ENCODE results near the gene BDKRB2.

Gene BDKRB2

DNA sequence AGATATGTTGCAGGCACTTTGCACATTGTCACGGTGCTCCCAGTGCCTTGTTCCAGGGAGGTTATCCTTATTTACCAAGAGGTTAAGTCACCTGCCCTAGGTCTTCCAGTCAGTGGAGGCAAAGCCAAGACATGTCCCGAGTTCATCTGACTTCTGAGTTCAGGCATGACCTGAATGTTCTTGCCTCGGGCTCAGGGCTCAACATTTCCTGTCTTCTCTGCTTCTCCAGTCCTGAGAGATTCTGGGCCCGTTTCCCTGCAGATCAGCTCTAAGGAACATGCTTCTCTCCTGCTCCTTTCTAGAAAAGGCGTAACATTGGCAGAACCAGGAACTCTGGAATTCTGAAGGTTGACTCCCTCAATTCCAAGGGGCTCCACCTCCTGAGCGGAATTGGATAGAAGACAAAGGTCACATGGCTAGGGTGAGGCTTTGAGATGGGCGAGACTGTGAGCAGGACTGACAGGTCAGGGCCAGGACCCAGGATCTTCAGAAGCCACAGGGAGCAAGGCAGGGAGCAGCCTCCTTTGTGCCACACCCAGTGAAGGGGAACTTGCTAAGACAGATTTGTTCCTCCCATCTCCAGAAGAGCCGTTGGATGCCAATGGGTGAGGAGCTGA is 19.9 kb downstream of the BDKRB2 start:
- DNase-seq (ENCODE audit: low read depth): no peak
- no peak overlapping the region for H3K4me3 ChIP-seq (ENCODE audit: low read depth, low read length)
- TF ChIP-seq, protein P1, sequence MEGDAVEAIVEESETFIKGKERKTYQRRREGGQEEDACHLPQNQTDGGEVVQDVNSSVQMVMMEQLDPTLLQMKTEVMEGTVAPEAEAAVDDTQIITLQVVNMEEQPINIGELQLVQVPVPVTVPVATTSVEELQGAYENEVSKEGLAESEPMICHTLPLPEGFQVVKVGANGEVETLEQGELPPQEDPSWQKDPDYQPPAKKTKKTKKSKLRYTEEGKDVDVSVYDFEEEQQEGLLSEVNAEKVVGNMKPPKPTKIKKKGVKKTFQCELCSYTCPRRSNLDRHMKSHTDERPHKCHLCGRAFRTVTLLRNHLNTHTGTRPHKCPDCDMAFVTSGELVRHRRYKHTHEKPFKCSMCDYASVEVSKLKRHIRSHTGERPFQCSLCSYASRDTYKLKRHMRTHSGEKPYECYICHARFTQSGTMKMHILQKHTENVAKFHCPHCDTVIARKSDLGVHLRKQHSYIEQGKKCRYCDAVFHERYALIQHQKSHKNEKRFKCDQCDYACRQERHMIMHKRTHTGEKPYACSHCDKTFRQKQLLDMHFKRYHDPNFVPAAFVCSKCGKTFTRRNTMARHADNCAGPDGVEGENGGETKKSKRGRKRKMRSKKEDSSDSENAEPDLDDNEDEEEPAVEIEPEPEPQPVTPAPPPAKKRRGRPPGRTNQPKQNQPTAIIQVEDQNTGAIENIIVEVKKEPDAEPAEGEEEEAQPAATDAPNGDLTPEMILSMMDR (IDR thresholded peaks at IDR 0.05; ENCODE audit: insufficient read depth, low read depth, low read length, missing control alignments): no peak

DNA sequence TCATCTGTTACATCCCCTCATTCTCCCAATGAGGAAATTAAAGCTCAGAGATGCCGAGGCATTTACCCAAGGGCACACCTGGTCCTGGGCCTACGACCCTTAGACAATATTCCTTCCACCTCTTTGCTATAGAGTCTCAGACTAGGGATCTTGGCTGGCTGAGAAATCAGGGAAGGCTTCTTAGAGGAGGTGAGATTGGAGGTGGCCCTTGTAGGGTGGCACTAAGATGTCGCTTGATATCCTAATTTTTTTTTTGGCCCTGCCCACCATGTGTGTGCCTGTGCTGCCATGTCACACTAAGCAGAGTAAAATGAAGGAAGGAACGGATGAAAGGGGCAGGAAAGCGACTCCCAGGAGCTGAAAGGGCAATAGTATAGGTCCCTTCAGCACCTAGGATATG is 20.6 kb downstream of the BDKRB2 start:
- DNase-seq (ENCODE audit: low read depth): no peak
- H3K4me3 ChIP-seq (ENCODE audit: low read depth, low read length): no peak overlapping the region
- TF ChIP-seq, protein P1 (IDR thresholded peaks at IDR 0.05; ENCODE audit: insufficient read depth, low read depth, low read length, missing control alignments): no peak

DNA sequence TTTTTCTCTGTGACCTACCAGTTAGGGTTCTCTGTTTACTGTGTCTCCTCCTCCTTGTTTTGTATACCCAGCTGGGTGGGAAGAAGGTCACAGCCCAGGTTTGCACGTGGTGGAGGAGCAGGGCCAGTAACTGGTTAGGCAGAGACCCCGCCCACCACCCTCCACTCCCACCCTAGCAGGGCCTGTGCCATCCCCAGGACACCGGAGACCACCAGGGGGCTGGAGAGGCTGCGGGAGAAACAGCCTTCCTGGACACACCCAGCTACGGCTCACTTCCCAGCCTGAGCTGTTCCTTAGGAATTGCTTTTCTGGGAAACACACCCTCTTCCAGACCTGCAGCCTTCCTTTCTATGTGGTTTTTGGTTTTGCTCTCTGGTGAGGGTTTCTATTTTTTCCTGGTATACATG is 21.1 kb downstream of the BDKRB2 start:
- H3K4me3 ChIP-seq (ENCODE audit: low read depth, low read length): no peak overlapping the region
- DNase-seq (ENCODE audit: low read depth): no peak
- TF ChIP-seq, protein P1 (IDR thresholded peaks at IDR 0.05; ENCODE audit: insufficient read depth, low read depth, low read length, missing control alignments): no peak

GRCh38 chr14:96227428-96227827 is 22.8 kb downstream of the BDKRB2 start:
- TF ChIP-seq, protein P1 (IDR thresholded peaks at IDR 0.05; ENCODE audit: insufficient read depth, low read depth, low read length, missing control alignments): no peak
- H3K4me3 ChIP-seq (ENCODE audit: low read depth, low read length): no peak overlapping the region
- no peak for DNase-seq (ENCODE audit: low read depth)

GRCh38 chr14:96229315-96229714 is 24.7 kb downstream of the BDKRB2 start:
- no peak overlapping the region for H3K4me3 ChIP-seq (ENCODE audit: low read depth, low read length)
- TF ChIP-seq, protein P1 (IDR thresholded peaks at IDR 0.05; ENCODE audit: insufficient read depth, low read depth, low read length, missing control alignments): no peak
- no peak for DNase-seq (ENCODE audit: low read depth)

DNA sequence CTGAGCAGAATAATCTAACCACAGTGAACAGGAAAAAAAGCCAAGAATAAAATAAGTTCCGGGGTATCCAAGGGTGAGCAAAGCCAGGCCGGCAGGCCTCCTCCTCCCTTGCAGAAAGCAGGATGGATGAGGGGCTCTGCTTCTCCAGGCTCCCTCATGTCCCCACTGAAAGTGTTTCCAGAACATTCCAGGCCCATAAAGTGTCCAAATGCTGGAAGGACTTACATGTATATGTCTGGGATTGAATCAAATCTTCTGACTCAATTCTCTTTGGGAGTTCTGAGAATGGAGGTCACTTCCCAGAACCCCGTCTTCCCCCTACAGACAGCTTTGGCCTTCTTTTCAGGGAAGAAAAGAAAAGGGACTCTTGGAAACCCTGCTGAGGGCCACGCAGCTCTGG is 26.4 kb downstream of the BDKRB2 start:
- no peak overlapping the region for H3K4me3 ChIP-seq (ENCODE audit: low read depth, low read length)
- no peak for DNase-seq (ENCODE audit: low read depth)
- TF ChIP-seq, protein P1 (IDR thresholded peaks at IDR 0.05; ENCODE audit: insufficient read depth, low read depth, low read length, missing control alignments): no peak

GRCh38 chr14:96231526-96232130 is 27.0 kb downstream of the BDKRB2 start:
- DNase-seq (ENCODE audit: low read depth): no peak
- TF ChIP-seq, protein P1 (IDR thresholded peaks at IDR 0.05; ENCODE audit: insufficient read depth, low read depth, low read length, missing control alignments): no peak
- H3K4me3 ChIP-seq (ENCODE audit: low read depth, low read length): no peak overlapping the region
